NCI-H510A treated with DMSO at 0.1 percent for 48 hours (cell line): ENCODE measurements around the gene COBL.
A peak's percentile ranks its signal among the peaks of the same experiment; 100 is the strongest.

Source experiments
- DNase-seq: peaks from one replicate; lab custom pipeline; 2025; lab: John Stamatoyannopoulos, UW

The COBL gene

GRCh38 chr7:51307651-51308210, 8.9 kb downstream of the COBL start:
- DNase-seq, result no peak

- no peak for DNase-seq
These were observed 9.8 kb downstream of the COBL start for GRCh38 chr7:51306761-51307160.

- no peak for DNase-seq
These were observed 11.9 kb downstream of the COBL start for GRCh38 chr7:51304729-51305128.

- no peak for DNase-seq
These were observed 13.5 kb downstream of the COBL start for GRCh38 chr7:51303142-51303525.

- no peak for DNase-seq
These were observed 14.8 kb downstream of the COBL start for GRCh38 chr7:51301806-51302205.

GRCh38 chr7:51300762-51301674, 15.6 kb downstream of the COBL start:
- DNase-seq, result no peak

- DNase-seq, result no peak
These were observed 17.0 kb downstream of the COBL start for GRCh38 chr7:51299391-51300133.

- no peak for DNase-seq
These were observed 17.7 kb downstream of the COBL start for GRCh38 chr7:51298912-51299311.

- DNase-seq, result no peak
These were observed 18.6 kb downstream of the COBL start for GRCh38 chr7:51297986-51298385.

GRCh38 chr7:51295440-51296245, 21.0 kb downstream of the COBL start:
- peak; percentile 58 for DNase-seq

- DNase-seq, result no peak
These were observed 24.0 kb downstream of the COBL start for GRCh38 chr7:51292596-51292995.

GRCh38 chr7:51290702-51291540, 25.7 kb downstream of the COBL start:
- peak; percentile 27 for DNase-seq

GRCh38 chr7:51290304-51290637, 26.3 kb downstream of the COBL start:
- DNase-seq, result no peak

GRCh38 chr7:51289623-51290303, 26.8 kb downstream of the COBL start:
- DNase-seq, result peak; percentile 63

GRCh38 chr7:51288896-51289622, 27.6 kb downstream of the COBL start:
- peak; percentile 71 for DNase-seq

GRCh38 chr7:51286401-51286800, 30.2 kb downstream of the COBL start:
- DNase-seq, result no peak

- peak; percentile 33 for DNase-seq
These were observed 36.5 kb downstream of the COBL start for GRCh38 chr7:51280156-51280555.

GRCh38 chr7:51279391-51280023, 37.1 kb downstream of the COBL start:
- no peak for DNase-seq

GRCh38 chr7:51278797-51279196, 37.8 kb downstream of the COBL start:
- DNase-seq, result peak; percentile 48
